Panc1 (cell line): Measurements from ENCODE around the gene PFN1. TPM values are rescaled to one million over a fixed set of nuclear protein-coding genes. Genes with fewer than 3 reads are reported as not detected.

Experiments used
- ATAC-seq: fragments of 200-7000 bp; cut with Tn5 transposase; 2 replicates; pipeline ENCODE4 v1.9.1; 2020; ENCODE audit warnings: mild to moderate bottlenecking, moderate library complexity
- BruUV-seq: library from RNA; stranded (reverse); fragments of 400-500 nt; replicated peaks from 2 replicates; lab custom pipeline; 2021; lab: Mats Ljungman, UMichigan
- CTCF ChIA-PET: fragments of 300-600 bp; sonication (Branson Sonifier 250); formaldehyde crosslinking; loops from one replicate; lab custom pipeline; 2022; ENCODE audit warnings: antibody characterized with exemption; lab: Charles Lee
- POLR2A ChIA-PET: fragments of 300-600 bp; sonication (Branson Sonifier 250); formaldehyde crosslinking; loops from one replicate; lab custom pipeline; 2022; ENCODE audit warnings: antibody characterized with exemption; lab: Charles Lee
- DNase-seq: peaks from one replicate; pipeline ENCODE4 v3.0.0-alpha.2; 2010; ENCODE audit warnings: low read depth, low spot score
- H3K27ac ChIP-seq: 2 replicates; pipeline ENCODE4 v1.5.1; 2011; ENCODE audit warnings: mild to moderate bottlenecking, low read length, inconsistent platforms
- H3K27me3 ChIP-seq: fragments of 200-500 bp; sonication (Bioruptor generic); 2 replicates; pipeline ENCODE4 v1.6.0; 2014; ENCODE audit warnings: low read length, inconsistent platforms; ENCODE audit not compliant: control insufficient read depth, insufficient read depth
- H3K36me3 ChIP-seq: fragments of 200-500 bp; sonication (Bioruptor generic); 2 replicates; pipeline ENCODE4 v1.5.1; 2014; ENCODE audit warnings: inconsistent platforms, mild to moderate bottlenecking, low read length, moderate library complexity; ENCODE audit not compliant: control insufficient read depth, insufficient read depth
- H3K4me1 ChIP-seq: 2 replicates; pipeline ENCODE4 v1.5.1; 2011; ENCODE audit warnings: inconsistent platforms, mild to moderate bottlenecking, low read length, moderate library complexity; ENCODE audit not compliant: control insufficient read depth, insufficient read depth
- H3K4me3 ChIP-seq, 2 experiments: 2 replicates each; pipeline ENCODE4 v1.5.1; 2011 to 2012; ENCODE audit warnings: low read depth in 2 of 2, low read length in 2 of 2, mild to moderate bottlenecking in 2 of 2, inconsistent platforms in 1 of 2, moderate library complexity in 1 of 2
- H3K9me3 ChIP-seq: fragments of 200-500 bp; sonication (Bioruptor generic); 2 replicates; pipeline ENCODE4 v1.5.1; 2014; ENCODE audit warnings: low read depth, mild to moderate bottlenecking, inconsistent platforms, low read length, moderate library complexity; ENCODE audit not compliant: control insufficient read depth, insufficient read depth
- POLR2AphosphoS5 ChIP-seq: IDR thresholded peaks from 2 replicates; pipeline ENCODE4 v1.6.1; 2012; ENCODE audit warnings: mild to moderate bottlenecking, low read depth, low read length, moderate library complexity
- REST ChIP-seq, 2 experiments: IDR thresholded peaks; 2 replicates each; pipeline ENCODE4 v1.6.1; 2011 to 2012; ENCODE audit warnings: low read depth in 2 of 2, control low read depth in 1 of 2, low read length in 1 of 2, mild to moderate bottlenecking in 1 of 2, moderate library complexity in 1 of 2; ENCODE audit not compliant: insufficient read depth in 1 of 2
- SIN3A ChIP-seq: IDR thresholded peaks from 2 replicates; pipeline ENCODE4 v1.6.1; 2012; ENCODE audit warnings: low read depth, mild to moderate bottlenecking, low read length, moderate library complexity, borderline replicate concordance; ENCODE audit not compliant: insufficient read depth
- TCF7L2 ChIP-seq: IDR thresholded peaks from 2 replicates; pipeline ENCODE4 v1.6.1; 2011; ENCODE audit warnings: mild to moderate bottlenecking, low read depth, low read length, inconsistent platforms
- in situ Hi-C: cut with HindIII; loops from 2 replicates; pipeline ENCODE4 v1.10.0; 2016; ENCODE audit warnings: low sequenced_read_pairs, low pct_unique_long_range_greater_than_20kb
- intact Hi-C: fragments of 100-400 bp; cut with micrococcal nuclease; formaldehyde crosslinking; loops from one replicate; pipeline ENCODE4 v1.10.0; 2022; ENCODE audit not compliant: unreplicated experiment
- total RNA-seq: library from RNA; stranded (reverse); gene quantifications from one replicate; pipeline ENCODE4 v1.2.1, GENCODE V29; 2021; ENCODE audit not compliant: unreplicated experiment
- TF ChIP-seq, protein P1 (sequence below): fragments of 450-650 bp; IDR thresholded peaks from 2 replicates; pipeline ENCODE4 v1.5.1; 2017; ENCODE audit warnings: mild to moderate bottlenecking

The PFN1 gene
- total RNA-seq, 1 experiment from 2014 or later, result 1,074 TPM

- BruUV-seq, result no TSS peak
- in situ Hi-C loops (no loop called here), intact Hi-C loops (no loop called here)
- ChIA-PET POLR2A (no interaction called here), CTCF (interaction anchor here (0.6 kb wide), 2 partner anchors 45 to 119 kb away, joined by 3 to 4 read pairs; no protein-coding TSS in a partner anchor)
- H3K27me3 ChIP-seq, result no peaks in the 10 kb centered on the region
- peaks cover 11% of the 10 kb centered on the region for H3K36me3 ChIP-seq
- no peaks in the 10 kb centered on the region for H3K9me3 ChIP-seq
- H3K27ac ChIP-seq, result peak within 1 kb of the TSS; percentile 89
- DNase-seq (peak; percentile 99), ATAC-seq (peak; percentile 87)
- TF ChIP-seq TCF7L2 (peak; percentile 48; the same call in 1 of the 2 replicates), REST (IDR thresholded peaks at IDR 0.05; ENCODE audit: insufficient read depth in 1 of 2, low read depth in 2 of 2, low read length in 1 of 2) (no peak), POLR2AphosphoS5 (peak; percentile 68), SIN3A (peak; percentile 92; the same call in 1 of the 2 replicates)
- TF ChIP-seq, protein P1, sequence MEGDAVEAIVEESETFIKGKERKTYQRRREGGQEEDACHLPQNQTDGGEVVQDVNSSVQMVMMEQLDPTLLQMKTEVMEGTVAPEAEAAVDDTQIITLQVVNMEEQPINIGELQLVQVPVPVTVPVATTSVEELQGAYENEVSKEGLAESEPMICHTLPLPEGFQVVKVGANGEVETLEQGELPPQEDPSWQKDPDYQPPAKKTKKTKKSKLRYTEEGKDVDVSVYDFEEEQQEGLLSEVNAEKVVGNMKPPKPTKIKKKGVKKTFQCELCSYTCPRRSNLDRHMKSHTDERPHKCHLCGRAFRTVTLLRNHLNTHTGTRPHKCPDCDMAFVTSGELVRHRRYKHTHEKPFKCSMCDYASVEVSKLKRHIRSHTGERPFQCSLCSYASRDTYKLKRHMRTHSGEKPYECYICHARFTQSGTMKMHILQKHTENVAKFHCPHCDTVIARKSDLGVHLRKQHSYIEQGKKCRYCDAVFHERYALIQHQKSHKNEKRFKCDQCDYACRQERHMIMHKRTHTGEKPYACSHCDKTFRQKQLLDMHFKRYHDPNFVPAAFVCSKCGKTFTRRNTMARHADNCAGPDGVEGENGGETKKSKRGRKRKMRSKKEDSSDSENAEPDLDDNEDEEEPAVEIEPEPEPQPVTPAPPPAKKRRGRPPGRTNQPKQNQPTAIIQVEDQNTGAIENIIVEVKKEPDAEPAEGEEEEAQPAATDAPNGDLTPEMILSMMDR, result no peak
- peak within 1 kb of the TSS; percentile 90 to 92 for H3K4me3 ChIP-seq
- peaks cover 26% of the 10 kb centered on the region for H3K4me1 ChIP-seq
Measured at GRCh38 chr17:4939796-4940554, 8.4 kb downstream of the PFN1 start, which contains the start of the genes RNF167 and SLC25A11. TSS of gene RNF167 (plus strand) at chr17:4940268. CDS start at chr17:4940910, 642 bp downstream. TSS of gene SLC25A11 (minus strand) at chr17:4940046. CDS start at chr17:4939910, 136 bp downstream.

DNA sequence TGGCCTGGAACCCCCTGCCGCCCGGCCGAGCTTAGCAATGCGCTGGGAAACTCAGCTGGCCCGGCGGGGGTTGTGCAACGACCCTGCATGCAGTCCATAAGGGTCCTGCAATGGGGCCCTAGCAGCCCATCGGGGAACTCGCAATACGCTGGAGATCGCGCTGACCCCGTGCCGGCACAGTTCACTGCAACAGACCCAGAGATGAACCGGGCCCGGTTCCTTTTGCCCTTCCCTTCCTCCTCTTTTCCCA, 8.9 kb downstream of the PFN1 start:
- H3K4me3 ChIP-seq, result peak overlapping the region; percentile 90 to 92
- H3K9me3 ChIP-seq, result no peaks in the 10 kb centered on the region
- in situ Hi-C loops, result no loop called here
- intact Hi-C loops, result no loop called here
- no TSS peak for BruUV-seq
- H3K27me3 ChIP-seq, result no peaks in the 10 kb centered on the region
- ATAC-seq (no peak; the same call in 1 of the 2 replicates), DNase-seq (no peak)
- H3K36me3 ChIP-seq, result peaks cover 11% of the 10 kb centered on the region
- peaks cover 21% of the 10 kb centered on the region for H3K4me1 ChIP-seq
- ChIA-PET POLR2A (no interaction called here), CTCF (interaction anchor here (0.6 kb wide), 1 partner anchor 120 kb away, joined by 4 read pairs; no protein-coding TSS in a partner anchor)
- TF ChIP-seq, protein P1, result no peak
- TF ChIP-seq REST (IDR thresholded peaks at IDR 0.05; ENCODE audit: insufficient read depth in 1 of 2, low read depth in 2 of 2, low read length in 1 of 2) (no peak), POLR2AphosphoS5 (no peak), SIN3A (no peak), TCF7L2 (no peak)
- peak overlapping the region; percentile 87 for H3K27ac ChIP-seq
